Ovary (tissue), 9 donors: Measurements from ENCODE around the gene OTOS. TPM values are rescaled to one million over a fixed set of nuclear protein-coding genes. Genes with fewer than 3 reads are reported as not detected.

ENCODE experiments used
- DNase-seq, 5 donors: peaks; one replicate each; pipeline ENCODE4 v3.0.0-alpha.2; 2019 to 2020
- H3K27ac ChIP-seq, 2 donors: fragments of 200-600 bp; one replicate each; pipeline versions ENCODE4 v1.5.1 to v1.8.0; 2019 to 2022
- H3K27me3 ChIP-seq: fragments of 200-600 bp; one replicate; pipeline ENCODE4 v1.8.0; 2022
- H3K36me3 ChIP-seq: fragments of 200-600 bp; sonication (generic); one replicate; pipeline ENCODE4 v1.5.1; 2019
- H3K4me1 ChIP-seq: one replicate; pipeline ENCODE4 v1.8.1; 2013; ENCODE audit warnings: mild to moderate bottlenecking, moderate library complexity; ENCODE audit not compliant: insufficient read depth
- H3K4me3 ChIP-seq: fragments of 200-600 bp; sonication (generic); one replicate; pipeline ENCODE4 v1.5.1; 2017
- H3K9me3 ChIP-seq, 2 donors: fragments of 200-600 bp in 1 of 2; sonication (generic) in 1 of 2; one replicate each; pipeline versions ENCODE4 v1.5.1 to v1.8.1; 2013 to 2019; ENCODE audit warnings: mild to moderate bottlenecking in 1 of 2, moderate library complexity in 1 of 2
- CTCF ChIP-seq, 3 donors: fragments of 450-650 bp in 2 of 3; fragments of 200-600 bp in 1 of 3; IDR thresholded peaks; one replicate each; pipeline versions ENCODE4 v1.5.1 to v1.8.0; 2016 to 2022; ENCODE audit warnings: antibody characterized with exemption in 3 of 3, mild to moderate bottlenecking in 1 of 3
- EP300 ChIP-seq: sonication (generic); formaldehyde crosslinking; IDR thresholded peaks from one replicate; pipeline ENCODE4 v1.6.1; 2017; ENCODE audit warnings: antibody characterized with exemption
- POLR2A ChIP-seq: fragments of 450-650 bp; IDR thresholded peaks from one replicate; pipeline ENCODE4 v1.6.1; 2017; ENCODE audit warnings: antibody characterized with exemption, mild to moderate bottlenecking, moderate library complexity
- WGBS, 3 donors: extraction: QIAGEN DNeasy Blood & Tissue Kit in 1 of 3; methylation state at CpG; one replicate each; pipeline versions ENCODE4 v1.1.5 to v1.1.7; 2013 to 2017; 5-methylcytosine and 5-hydroxymethylcytosine counted together
- intact Hi-C, 4 donors: fragments of 100-400 bp; cut with DNase I; formaldehyde crosslinking; loops; one replicate each; pipeline versions ENCODE4 v1.11.0 to v1.15.1; 2022 to 2023
- polyA plus RNA-seq, 2 donors: library from polyadenylated mRNA; stranded (reverse); fragments of 200-250 nt in 1 of 2; fragments of 350-450 nt in 1 of 2; fragmentation: Illumina TruSeq in 1 of 2; extraction: RNeasy Lipid Tissue Mini Kit (QIAGEN cat#74804) in 1 of 2; gene quantifications; one replicate each; pipeline ENCODE4 v1.2.3, GENCODE V29; 2013 to 2014
- total RNA-seq, 7 donors: library from RNA; depleted of rRNA in 2 of 7; stranded (reverse); fragments of >200 nt in 2 of 7; fragmentation: NEBNext Ultra II Directional in 3 of 7; extraction: Animal tissue kit (Norgen Biotek cat#: 25700) in 3 of 7; gene quantifications; one replicate each; pipeline versions ENCODE4 v1.1.0 to v1.2.4, GENCODE V29; 2016 to 2023
- donor health status: DM: no; HTN: no; CAD: no; lungs with moderate emphysema.
- donor health status: DM: no; HTN: no; CAD: no.
- donor health status: Bipolar disorder and iron deficiency.
- donor health status: DM: yes; HTN: yes; CAD: no.
- donor health status: DM: no; HTN: no; CAD: no.
- donor health status: DM: yes; HTN: yes; CAD: no.

OTOS gene
- total and polyA plus RNA-seq, 9 donors: not detected

DNA sequence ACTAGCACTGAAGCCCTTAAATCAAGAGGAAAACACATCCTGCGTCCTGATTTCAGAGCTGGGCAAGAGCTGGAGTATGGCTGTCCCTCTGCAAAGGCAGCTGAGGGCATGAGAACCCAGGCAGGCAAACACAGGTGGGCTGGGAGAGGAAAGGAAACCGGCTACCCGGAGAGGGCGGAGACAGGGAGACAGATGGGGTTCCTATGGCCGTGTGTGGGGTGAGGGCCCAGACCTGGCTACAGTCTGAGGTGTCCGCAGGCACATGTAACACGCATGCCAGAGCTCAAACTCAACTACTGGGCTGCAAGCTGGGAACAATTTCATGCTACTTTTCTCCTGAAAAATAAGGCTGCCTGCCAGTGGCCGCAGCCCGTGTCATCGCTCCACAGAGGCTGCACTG is 7.1 kb downstream of the OTOS start:
- DNase-seq: peak in 3 of 5 donors; percentile 8 to 26 (median 9)
- Histone ChIP-seq H3K4me1 (peaks cover 7% of the 10 kb centered on the region), H3K4me3 (no peak overlapping the region), H3K27ac (no peak overlapping the region), H3K36me3 (no peaks in the 10 kb centered on the region), H3K9me3 (no peaks in the 10 kb centered on the region), H3K27me3 (no peaks in the 10 kb centered on the region)
- TF ChIP-seq EP300: no peak
- TF ChIP-seq POLR2A: no peak
- TF ChIP-seq CTCF (IDR thresholded peaks at IDR 0.05): no peak
- WGBS, 3 donors: 85 to 86% (median 85%) methylated on average over 10 of the region's 10 CpGs
- intact Hi-C loops: loop anchor here in 1 of 4 donors (10.0 kb wide), 1 partner anchor 1099 kb away; no protein-coding TSS in a partner anchor

- no peaks in the 10 kb centered on the region for H3K27me3 ChIP-seq
- H3K4me1 ChIP-seq: peaks cover 7% of the 10 kb centered on the region
- TF ChIP-seq EP300 (no peak), POLR2A (no peak), CTCF (IDR thresholded peaks at IDR 0.05) (no peak)
- no peak overlapping the region for H3K4me3 ChIP-seq
- intact Hi-C loops: loop anchor here in 1 of 4 donors (10.0 kb wide), 1 partner anchor 1098 kb away; no protein-coding TSS in a partner anchor
- no peak overlapping the region for H3K27ac ChIP-seq
- 93 to 99% (median 96%) methylated on average over 5 of the region's 5 CpGs for WGBS, 3 donors
- peak in 1 of 5 donors; percentile 6 for DNase-seq
- no peaks in the 10 kb centered on the region for H3K9me3 ChIP-seq
- no peaks in the 10 kb centered on the region for H3K36me3 ChIP-seq
Observed at GRCh38 chr2:240132651-240132980, 7.8 kb downstream of the OTOS start.

DNA sequence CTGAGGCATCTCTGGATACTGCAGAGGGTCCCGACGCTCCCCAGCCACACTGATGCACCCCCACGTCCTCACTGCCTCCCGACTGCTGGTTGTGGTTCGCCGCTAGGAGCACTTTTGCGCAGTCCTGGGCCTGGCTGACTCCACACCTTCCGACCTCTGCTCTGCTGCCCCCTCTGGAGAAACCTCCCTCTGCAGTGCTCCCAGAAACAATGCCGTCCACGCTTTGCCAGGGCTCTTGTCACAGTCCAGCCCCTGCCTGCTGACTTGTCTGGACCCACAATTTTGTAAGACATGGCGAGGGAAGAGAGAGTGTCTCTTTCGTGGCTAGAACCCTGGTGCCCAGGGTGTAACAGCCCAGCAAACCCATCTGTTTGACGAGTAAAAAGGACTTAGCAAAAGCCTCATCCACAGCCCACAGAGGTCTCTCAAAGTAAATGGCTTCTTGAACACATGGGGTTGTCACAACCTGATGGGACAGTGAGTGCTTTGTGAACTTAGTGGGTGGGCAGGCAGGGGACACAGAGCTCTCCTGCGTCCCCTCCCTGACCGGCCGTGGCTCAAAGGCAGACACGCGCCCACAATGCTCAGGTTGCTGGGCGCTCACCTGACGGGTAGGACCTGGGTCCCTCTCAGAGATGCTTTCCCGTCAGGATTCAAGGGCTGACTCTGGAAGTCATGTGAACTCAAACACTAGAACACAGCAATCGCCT is 8.4 kb downstream of the OTOS start:
- Histone ChIP-seq H3K4me3 (no peak overlapping the region), H3K27ac (no peak overlapping the region), H3K4me1 (peaks cover 7% of the 10 kb centered on the region), H3K36me3 (no peaks in the 10 kb centered on the region), H3K9me3 (no peaks in the 10 kb centered on the region), H3K27me3 (no peaks in the 10 kb centered on the region)
- 80 to 91% (median 81%) methylated on average over 22 of the region's 22 CpGs for WGBS, 3 donors
- intact Hi-C loops: loop anchor here in 1 of 4 donors (10.0 kb wide), 1 partner anchor 1097 kb away; no protein-coding TSS in a partner anchor
- peak in 3 of 5 donors; percentile 7 to 21 (median 11) for DNase-seq
- TF ChIP-seq CTCF (IDR thresholded peaks at IDR 0.05) (no peak), POLR2A (no peak), EP300 (no peak)

GRCh38 chr2:240131296-240131695 is 9.2 kb downstream of the OTOS start:
- 87 to 92% (median 92%) methylated on average over 16 of the region's 16 CpGs for WGBS, 3 donors
- peaks cover 5% of the 10 kb centered on the region for H3K4me1 ChIP-seq
- intact Hi-C loops: loop anchor here in 1 of 4 donors (10.0 kb wide), 1 partner anchor 1096 kb away; no protein-coding TSS in a partner anchor
- H3K9me3 ChIP-seq: no peaks in the 10 kb centered on the region
- TF ChIP-seq EP300: no peak
- no peak for TF ChIP-seq POLR2A
- TF ChIP-seq CTCF (IDR thresholded peaks at IDR 0.05): no peak
- DNase-seq: peak in 3 of 5 donors; percentile 8 to 13 (median 9)
- no peak overlapping the region for H3K27ac ChIP-seq
- H3K27me3 ChIP-seq: no peaks in the 10 kb centered on the region
- no peak overlapping the region for H3K4me3 ChIP-seq
- no peaks in the 10 kb centered on the region for H3K36me3 ChIP-seq
